Right lobe of liver (tissue), 6 donors: Measurements from ENCODE around the gene RIMS1. TPM values are rescaled to one million over a fixed set of nuclear protein-coding genes. Genes with fewer than 3 reads are reported as not detected.

ENCODE experiments used
- ATAC-seq, 4 donors: fragments of 200-7000 bp; cut with Tn5 transposase; one replicate each; pipeline ENCODE4 v1.9.1; 2020; ENCODE audit warnings: mild to moderate bottlenecking in 4 of 4, moderate library complexity in 4 of 4
- DNase-seq, 3 donors: peaks; one replicate each; pipeline ENCODE4 v3.0.0-alpha.2; 2020
- H3K27ac ChIP-seq, 3 donors: fragments of 200-600 bp; one replicate each; pipeline ENCODE4 v1.8.0; 2022
- H3K27me3 ChIP-seq, 2 donors: fragments of 200-600 bp; one replicate each; pipeline ENCODE4 v1.8.0; 2022
- H3K36me3 ChIP-seq, 4 donors: fragments of 200-600 bp; sonication (generic) in 1 of 4; one replicate each; pipeline versions ENCODE4 v1.5.1 to v1.8.0; 2017 to 2022; ENCODE audit warnings: control low read depth in 1 of 4
- H3K4me1 ChIP-seq, 4 donors: fragments of 200-600 bp; sonication (generic) in 1 of 4; one replicate each; pipeline versions ENCODE4 v1.5.1 to v1.8.0; 2017 to 2022; ENCODE audit warnings: control low read depth in 1 of 4
- H3K4me3 ChIP-seq, 3 donors: fragments of 200-600 bp; one replicate each; pipeline ENCODE4 v1.8.0; 2022
- H3K9me3 ChIP-seq, 4 donors: fragments of 200-600 bp; sonication (generic) in 1 of 4; one replicate each; pipeline versions ENCODE4 v1.5.1 to v1.8.0; 2017 to 2022; ENCODE audit warnings: control low read depth in 1 of 4
- POLR2A ChIP-seq: fragments of 450-650 bp; IDR thresholded peaks from one replicate; pipeline ENCODE4 v1.6.1; 2017; ENCODE audit warnings: antibody characterized with exemption, mild to moderate bottlenecking
- WGBS: methylation state at CpG from one replicate; pipeline ENCODE4 v1.1.6; 2018; ENCODE audit warnings: low coverage, low lambda C conversion rate; ENCODE audit not compliant: insufficient coverage; ENCODE audit errors: missing lambda C conversion rate; 5-methylcytosine and 5-hydroxymethylcytosine counted together
- intact Hi-C, 2 donors: fragments of 100-400 bp; cut with DNase I; formaldehyde crosslinking; loops; one replicate each; pipeline versions ENCODE4 v1.11.2 to v1.14.1; 2022
- total RNA-seq, 6 experiments: library from RNA; depleted of rRNA in 2 of 6; stranded (reverse); fragments of >200 nt in 2 of 6; fragmentation: NEBNext Ultra II Directional in 3 of 6; extraction: Animal tissue kit (Norgen Biotek cat#: 25700) in 3 of 6; gene quantifications; one replicate each; pipeline versions ENCODE4 v1.1.0 to v1.2.4, GENCODE V29; 2016 to 2023
- TF ChIP-seq, protein P1 (sequence below), 4 donors: fragments of 200-600 bp in 3 of 4; fragments of 450-650 bp in 1 of 4; IDR thresholded peaks; one replicate each; pipeline versions ENCODE4 v1.5.1 to v1.8.0; 2016 to 2022; ENCODE audit warnings: antibody characterized with exemption in 4 of 4, mild to moderate bottlenecking in 2 of 4
- donor health status: DM: no; HTN: yes; CAD: no.
- donor health status: DM: no; HTN: no; CAD: no.
- donor health status: DM: no; HTN: no; CAD: no.
- donor health status: DM: no; HTN: yes; CAD: no.
- donor health status: DM: no; HTN: yes; CAD: no.

The RIMS1 gene
- total RNA-seq, 6 experiments from 2014 or later: 0.09 to 0.69 TPM; not detected in 4

DNA sequence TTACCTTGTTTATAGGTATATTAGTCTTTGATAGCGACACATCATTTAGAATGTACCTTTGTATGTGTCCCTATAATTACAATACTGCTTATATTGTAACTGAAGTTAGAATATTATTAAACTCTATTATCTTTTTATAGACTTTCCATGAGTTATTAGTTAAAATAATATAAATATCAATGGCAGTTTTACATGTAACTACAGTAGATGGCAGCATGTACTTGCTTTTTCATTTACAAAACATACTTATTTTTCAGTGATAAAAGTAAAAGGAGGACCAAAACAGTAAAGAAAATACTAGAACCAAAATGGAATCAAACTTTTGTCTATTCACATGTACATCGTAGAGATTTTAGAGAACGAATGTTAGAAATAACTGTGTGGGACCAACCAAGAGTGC lies 364.3 kb downstream of the RIMS1 start:
- no peak overlapping the region for H3K27ac ChIP-seq
- no peak overlapping the region for H3K4me3 ChIP-seq
- intact Hi-C loops: no loop called here
- TF ChIP-seq, protein P1, sequence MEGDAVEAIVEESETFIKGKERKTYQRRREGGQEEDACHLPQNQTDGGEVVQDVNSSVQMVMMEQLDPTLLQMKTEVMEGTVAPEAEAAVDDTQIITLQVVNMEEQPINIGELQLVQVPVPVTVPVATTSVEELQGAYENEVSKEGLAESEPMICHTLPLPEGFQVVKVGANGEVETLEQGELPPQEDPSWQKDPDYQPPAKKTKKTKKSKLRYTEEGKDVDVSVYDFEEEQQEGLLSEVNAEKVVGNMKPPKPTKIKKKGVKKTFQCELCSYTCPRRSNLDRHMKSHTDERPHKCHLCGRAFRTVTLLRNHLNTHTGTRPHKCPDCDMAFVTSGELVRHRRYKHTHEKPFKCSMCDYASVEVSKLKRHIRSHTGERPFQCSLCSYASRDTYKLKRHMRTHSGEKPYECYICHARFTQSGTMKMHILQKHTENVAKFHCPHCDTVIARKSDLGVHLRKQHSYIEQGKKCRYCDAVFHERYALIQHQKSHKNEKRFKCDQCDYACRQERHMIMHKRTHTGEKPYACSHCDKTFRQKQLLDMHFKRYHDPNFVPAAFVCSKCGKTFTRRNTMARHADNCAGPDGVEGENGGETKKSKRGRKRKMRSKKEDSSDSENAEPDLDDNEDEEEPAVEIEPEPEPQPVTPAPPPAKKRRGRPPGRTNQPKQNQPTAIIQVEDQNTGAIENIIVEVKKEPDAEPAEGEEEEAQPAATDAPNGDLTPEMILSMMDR (IDR thresholded peaks at IDR 0.05): no peak
- TF ChIP-seq POLR2A: no peak
- DNase-seq (no peak), ATAC-seq (no peak)
- H3K27me3 ChIP-seq: no peaks in the 10 kb centered on the region
- 71% methylated on average over 3 of the region's 3 CpGs for WGBS
- no peaks in the 10 kb centered on the region for H3K4me1 ChIP-seq
- H3K9me3 ChIP-seq: no peaks in the 10 kb centered on the region
- H3K36me3 ChIP-seq: no peaks in the 10 kb centered on the region

DNA sequence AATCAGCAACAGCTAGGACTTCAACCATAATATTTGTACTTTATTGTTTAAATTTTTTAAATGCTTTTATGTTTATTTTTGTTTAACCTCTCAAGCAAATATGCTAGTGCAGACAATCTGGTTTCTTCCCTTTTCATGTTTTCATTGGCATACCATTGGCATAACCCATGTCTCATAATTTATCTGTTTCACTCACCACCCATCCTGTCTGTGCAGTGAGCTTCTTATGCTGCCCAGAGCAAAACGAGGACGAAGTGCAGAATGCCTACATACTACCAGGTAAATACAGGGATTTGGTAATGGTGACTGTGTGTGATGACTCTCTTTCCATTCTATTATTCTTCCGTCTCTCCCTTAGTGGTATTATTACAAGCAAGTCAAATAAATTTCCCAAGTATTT lies 374.1 kb downstream of the RIMS1 start:
- Histone ChIP-seq H3K36me3 (no peaks in the 10 kb centered on the region), H3K27me3 (no peaks in the 10 kb centered on the region), H3K4me3 (no peak overlapping the region), H3K4me1 (no peaks in the 10 kb centered on the region), H3K27ac (no peak overlapping the region), H3K9me3 (no peaks in the 10 kb centered on the region)
- 50% methylated on average over 3 of the region's 3 CpGs for WGBS
- TF ChIP-seq, protein P1 (IDR thresholded peaks at IDR 0.05): no peak
- ATAC-seq: no peak
- DNase-seq: no peak
- intact Hi-C loops: no loop called here

DNA sequence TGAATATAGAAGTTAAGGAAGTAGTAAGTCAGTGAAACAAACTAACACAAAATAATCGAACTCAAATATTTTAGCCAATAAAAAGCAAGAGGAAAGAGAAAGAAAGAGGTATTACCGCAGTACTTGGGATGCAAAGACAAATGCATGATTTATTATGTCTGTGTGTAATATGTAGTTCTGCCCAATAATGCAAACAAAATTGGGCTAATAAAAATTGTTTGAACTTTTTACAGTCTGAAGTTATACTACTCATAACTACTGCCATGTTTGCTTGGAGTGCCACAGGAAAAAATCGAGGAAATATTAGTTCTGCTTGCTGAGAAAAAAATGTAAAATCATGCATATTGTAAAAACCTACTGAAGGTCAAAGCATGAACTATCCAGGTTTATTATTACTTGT lies 375.2 kb downstream of the RIMS1 start:
- DNase-seq (no peak), ATAC-seq (no peak)
- H3K4me1 ChIP-seq: no peaks in the 10 kb centered on the region

DNA sequence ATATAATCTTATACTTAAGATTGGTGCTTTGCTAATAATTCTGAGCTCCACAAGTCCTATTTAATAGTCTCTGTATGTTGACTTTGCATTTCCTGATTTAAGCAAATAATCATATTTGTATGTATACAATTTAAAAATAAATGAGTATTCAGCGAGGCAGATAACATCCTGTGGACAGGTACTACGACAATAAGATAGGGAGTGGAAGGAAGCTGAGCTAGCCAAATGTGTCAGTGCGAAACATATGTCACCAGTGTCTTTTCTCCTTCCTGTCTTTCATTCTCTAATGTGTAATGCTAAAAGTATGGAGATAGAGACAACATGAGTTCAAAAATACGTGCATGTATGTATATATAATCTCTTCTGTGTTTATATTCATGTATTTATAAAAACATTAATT lies 375.9 kb downstream of the RIMS1 start:
- Histone ChIP-seq H3K4me1 (no peaks in the 10 kb centered on the region), H3K4me3 (no peak overlapping the region), H3K36me3 (no peaks in the 10 kb centered on the region), H3K27me3 (no peaks in the 10 kb centered on the region), H3K9me3 (no peaks in the 10 kb centered on the region), H3K27ac (no peak overlapping the region)
- TF ChIP-seq POLR2A: no peak
- TF ChIP-seq, protein P1 (IDR thresholded peaks at IDR 0.05): no peak
- DNase-seq (no peak), ATAC-seq (no peak)
- 29% methylated on average over 4 of the region's 4 CpGs for WGBS
- intact Hi-C loops: no loop called here

More for the DNA sequence above, 375.2 kb downstream of the RIMS1 start:
- WGBS: 49% methylated on average over 3 of the region's 3 CpGs
- Histone ChIP-seq H3K4me3 (no peak overlapping the region), H3K27ac (no peak overlapping the region), H3K36me3 (no peaks in the 10 kb centered on the region), H3K9me3 (no peaks in the 10 kb centered on the region), H3K27me3 (no peaks in the 10 kb centered on the region)
- intact Hi-C loops: no loop called here
- no peak for TF ChIP-seq POLR2A
- TF ChIP-seq, protein P1 (IDR thresholded peaks at IDR 0.05): no peak

DNA sequence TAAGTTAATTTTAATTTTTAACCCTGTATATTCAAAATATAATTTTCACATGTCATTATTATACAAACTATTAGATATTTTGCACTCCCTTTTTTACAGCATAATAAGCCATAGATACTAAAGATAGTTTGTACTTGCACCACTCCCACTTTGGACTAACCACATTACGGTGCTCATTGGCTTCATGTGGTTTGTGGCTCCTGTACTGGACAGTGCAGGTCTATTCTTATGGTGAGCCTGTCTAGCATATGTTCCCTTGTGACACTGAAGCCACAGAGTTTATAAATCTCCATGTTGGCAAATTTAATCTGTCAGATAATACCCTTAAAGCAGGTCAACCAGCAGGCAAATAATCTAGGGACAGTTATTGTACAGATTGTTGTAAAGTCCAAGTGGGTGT lies 381.1 kb downstream of the RIMS1 start:
- intact Hi-C loops: no loop called here
- WGBS: 50% methylated on average over 1 of the region's 1 CpG
- no peak for DNase-seq
- Histone ChIP-seq H3K9me3 (no peaks in the 10 kb centered on the region), H3K27me3 (no peaks in the 10 kb centered on the region), H3K27ac (no peak overlapping the region), H3K4me3 (no peak overlapping the region), H3K4me1 (no peaks in the 10 kb centered on the region), H3K36me3 (no peaks in the 10 kb centered on the region)
- TF ChIP-seq, protein P1 (IDR thresholded peaks at IDR 0.05): no peak
- TF ChIP-seq POLR2A: no peak
- no peak for ATAC-seq
